SK-N-SH (cell line): ENCODE data around the gene DSCAM. TPM values are rescaled to one million over a fixed set of nuclear protein-coding genes. Genes with fewer than 3 reads are reported as not detected.

Source experiments
- CTCF ChIA-PET: fragments of 300-600, 350-600 bp; formaldehyde crosslinking; extraction: SDS; loops from one replicate; lab custom pipeline; 2021; lab: Yijun Ruan, JAX
- POLR2A ChIA-PET: fragments of 350-600 bp; sonication (Branson Sonifier 250); formaldehyde crosslinking; extraction: SDS; loops from one replicate; lab custom pipeline; 2020; ENCODE audit warnings: antibody characterized with exemption, inconsistent platforms; lab: Yijun Ruan, JAX
- DNase-seq: peaks from one replicate; pipeline ENCODE4 v3.0.0; 2012
- H2AFZ ChIP-seq: fragments of 200-600 bp; sonication (generic); 2 replicates; pipeline ENCODE4 v1.8.1; 2016; ENCODE audit warnings: antibody characterized with exemption, mild to moderate bottlenecking, low read depth
- H3F3A ChIP-seq: fragments of 200-600 bp; sonication (generic); replicated peaks from 2 replicates; pipeline ENCODE3; 2016; ENCODE audit warnings: antibody characterized with exemption, mild to moderate bottlenecking; ENCODE audit not compliant: insufficient read depth
- H3K27ac ChIP-seq, 2 experiments: fragments of 200-500 bp in 1 of 2; fragments of 200-600 bp in 1 of 2; sonication (Bioruptor generic) in 1 of 2; sonication (generic), shearing (Covaris generic) in 1 of 2; 2 replicates each; pipeline versions ENCODE4 v1.5.1 to v1.6.1; 2014 to 2016; ENCODE audit warnings: low read depth in 2 of 2, inconsistent platforms in 1 of 2, low read length in 1 of 2, mild to moderate bottlenecking in 1 of 2, mixed read lengths in 1 of 2
- H3K27me3 ChIP-seq: fragments of 200-600 bp; sonication (generic), shearing (Covaris generic); 2 replicates; pipeline ENCODE4 v1.6.1; 2016; ENCODE audit warnings: mixed run types; ENCODE audit not compliant: insufficient read depth
- H3K36me3 ChIP-seq, 2 experiments: fragments of 200-500 bp in 1 of 2; fragments of 200-600 bp in 1 of 2; sonication (Bioruptor generic) in 1 of 2; sonication (generic) in 1 of 2; replicated peaks in 1 of 2; 2 replicates each; pipeline versions ENCODE3 to v1.5.1; 2014 to 2016; ENCODE audit warnings: low read length in 1 of 2, mild to moderate bottlenecking in 1 of 2; ENCODE audit not compliant: insufficient read depth in 2 of 2, control insufficient read depth in 1 of 2
- H3K4me1 ChIP-seq, 2 experiments: fragments of 200-500 bp in 1 of 2; fragments of 200-600 bp in 1 of 2; sonication (Bioruptor generic) in 1 of 2; sonication (generic), shearing (Covaris generic) in 1 of 2; 2 replicates each; pipeline versions ENCODE4 v1.5.1 to v1.6.1; 2014 to 2016; ENCODE audit warnings: low read depth in 1 of 2, low read length in 1 of 2, mixed run types in 1 of 2; ENCODE audit not compliant: insufficient read depth in 2 of 2, control insufficient read depth in 1 of 2
- H3K4me2 ChIP-seq: fragments of 200-600 bp; sonication (generic), shearing (Covaris generic); 2 replicates; pipeline ENCODE4 v1.6.1; 2017; ENCODE audit warnings: mixed run types
- H3K4me3 ChIP-seq, 2 experiments: fragments of 200-500 bp in 1 of 2; fragments of 200-600 bp in 1 of 2; sonication (Bioruptor generic) in 1 of 2; sonication (generic), shearing (Covaris generic) in 1 of 2; 2 replicates each; pipeline versions ENCODE4 v1.5.1 to v1.8.1; 2014 to 2016; ENCODE audit warnings: low read depth in 2 of 2, inconsistent platforms in 1 of 2, low read length in 1 of 2, mild to moderate bottlenecking in 1 of 2, mixed read lengths in 1 of 2, moderate library complexity in 1 of 2
- H3K79me2 ChIP-seq: fragments of 200-600 bp; sonication (generic); 2 replicates; pipeline ENCODE4 v1.8.1; 2017; ENCODE audit warnings: mild to moderate bottlenecking; ENCODE audit not compliant: insufficient read depth
- H3K9ac ChIP-seq: fragments of 200-600 bp; sonication (generic); 2 replicates; pipeline ENCODE4 v1.6.1; 2017; ENCODE audit warnings: mixed run types
- H3K9me2 ChIP-seq: fragments of 200-600 bp; sonication (generic); 2 replicates; pipeline ENCODE4 v1.6.1; 2017; ENCODE audit warnings: mixed run types
- H3K9me3 ChIP-seq: fragments of 200-600 bp; sonication (generic); 2 replicates; pipeline ENCODE4 v1.6.1; 2017; ENCODE audit warnings: mixed run types, mild to moderate bottlenecking, moderate library complexity
- H4K20me1 ChIP-seq: fragments of 200-600 bp; sonication (generic); 2 replicates; pipeline ENCODE4 v1.6.1; 2017; ENCODE audit warnings: mild to moderate bottlenecking, mixed run types; ENCODE audit not compliant: insufficient read depth
- CTCF ChIP-seq: fragments of 200-600 bp; sonication (generic); IDR thresholded peaks from 2 replicates; pipeline ENCODE4 v1.6.1; 2017; ENCODE audit warnings: antibody characterized with exemption, mild to moderate bottlenecking, moderate library complexity
- ELF1 ChIP-seq: IDR thresholded peaks from 2 replicates; pipeline ENCODE4 v1.4.0; 2012
- GATA2 ChIP-seq: sonication (generic); formaldehyde crosslinking; IDR thresholded peaks from 2 replicates; pipeline ENCODE4 v1.5.0; 2020; ENCODE audit warnings: mild to moderate bottlenecking, missing genetic modification reagents
- RAD21 ChIP-seq: IDR thresholded peaks from 2 replicates; pipeline ENCODE4 v1.6.1; 2012; ENCODE audit warnings: mild to moderate bottlenecking, low read length
- SMC3 ChIP-seq: IDR thresholded peaks from 2 replicates; pipeline ENCODE4 v1.6.1; 2012; ENCODE audit warnings: low read depth, low read length, improper control_type of control experiment
- TCF12 ChIP-seq: IDR thresholded peaks from 2 replicates; pipeline ENCODE4 v1.4.0; 2012
- WGBS: methylation state at CpG from one replicate; pipeline ENCODE4 v1.1.6; 2017; ENCODE audit warnings: low lambda C conversion rate; 5-methylcytosine and 5-hydroxymethylcytosine counted together
- polyA plus RNA-seq, 3 experiments: library from polyadenylated mRNA; depleted of rRNA; stranded (reverse); fragments of >200 nt; gene quantifications; 2 replicates each; pipeline ENCODE4 v1.2.3, GENCODE V29; 2012
- TF ChIP-seq, protein P1 (sequence below): IDR thresholded peaks from 2 replicates; pipeline ENCODE4 v1.4.0; 2012; ENCODE audit warnings: low read depth, borderline replicate concordance

Gene DSCAM
- polyA plus RNA-seq, 1 of the 3 experiments (the other 2 are of a cell fraction), result not detected

DNA sequence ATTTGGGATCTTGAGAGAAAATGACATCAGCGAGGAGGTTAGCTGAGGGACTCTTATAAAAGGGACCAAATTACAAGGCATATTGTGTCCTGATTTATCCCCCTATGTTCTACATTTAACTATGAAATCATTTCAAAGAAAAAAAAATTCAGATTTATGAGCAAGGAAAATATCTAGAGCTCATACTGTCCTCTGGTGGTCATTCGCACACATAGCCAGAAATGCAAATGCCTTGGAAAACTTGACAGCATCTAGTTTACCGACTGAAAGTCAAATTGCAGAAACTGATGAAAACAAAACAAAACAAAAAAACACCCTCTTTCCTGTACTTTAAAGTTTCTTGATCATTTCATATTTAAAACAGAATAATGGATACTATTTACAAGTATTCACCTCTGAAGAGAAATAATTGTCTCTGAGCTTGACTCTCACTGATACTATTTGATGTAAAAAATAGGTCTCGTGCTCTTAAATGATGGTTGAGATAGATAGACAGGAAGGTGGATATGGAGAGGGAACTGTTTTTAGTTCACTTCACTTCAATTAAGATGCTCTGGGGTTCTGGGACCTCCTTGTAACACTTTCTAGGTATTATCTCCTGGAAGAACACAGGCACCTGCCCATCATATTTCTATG, 725.9 kb downstream of the DSCAM start:
- ChIA-PET CTCF (interaction anchor here (0.7 to 5.5 kb wide), 43 partner anchors 9 to 1046 kb away, joined by 3 to 83 read pairs (median 4); partner anchors contain the start of gene PCP4), POLR2A (no interaction called here)
- H3K9ac ChIP-seq, result no peak overlapping the region
- no peaks in the 10 kb centered on the region for H3K79me2 ChIP-seq
- H3K4me2 ChIP-seq, result no peak overlapping the region
- H3F3A ChIP-seq, result no peaks in the 10 kb centered on the region
- no peak overlapping the region for H3K27ac ChIP-seq
- H3K36me3 ChIP-seq, result no peaks in the 10 kb centered on the region
- H3K4me1 ChIP-seq, result no peaks in the 10 kb centered on the region
- no peaks in the 10 kb centered on the region for H3K9me3 ChIP-seq
- no peaks in the 10 kb centered on the region for H3K9me2 ChIP-seq
- DNase-seq, result peak; percentile 40
- no peaks in the 10 kb centered on the region for H4K20me1 ChIP-seq
- no peak for TF ChIP-seq GATA2 (CRISPR knock-in tag)
- TF ChIP-seq RAD21, result peak; percentile 87
- no peak for TF ChIP-seq TCF12
- peak; percentile 54 for TF ChIP-seq SMC3
- peak; percentile 47 for TF ChIP-seq CTCF
- H2AFZ ChIP-seq, result no peak overlapping the region
- 8% methylated on average over 4 of the region's 4 CpGs for WGBS
- H3K4me3 ChIP-seq, result peak overlapping the region in 1 of 2 experiments; percentile 53; a peak in 1 of 4 replicates
- no peaks in the 10 kb centered on the region for H3K27me3 ChIP-seq

- Histone ChIP-seq H3K9me2 (no peaks in the 10 kb centered on the region), H2AFZ (no peak overlapping the region), H3K9ac (no peak overlapping the region), H4K20me1 (no peaks in the 10 kb centered on the region)
- CTCF ChIA-PET, result interaction anchor here (1.1 to 5.5 kb wide), 5 partner anchors 26 to 329 kb away, joined by 3 to 83 read pairs (median 3); partner anchors contain the start of gene PCP4
- POLR2A ChIA-PET, result no interaction called here
- WGBS, result 66% methylated on average over 9 of the region's 9 CpGs
- TF ChIP-seq GATA2 (CRISPR knock-in tag), result no peak
- TF ChIP-seq, protein P1, sequence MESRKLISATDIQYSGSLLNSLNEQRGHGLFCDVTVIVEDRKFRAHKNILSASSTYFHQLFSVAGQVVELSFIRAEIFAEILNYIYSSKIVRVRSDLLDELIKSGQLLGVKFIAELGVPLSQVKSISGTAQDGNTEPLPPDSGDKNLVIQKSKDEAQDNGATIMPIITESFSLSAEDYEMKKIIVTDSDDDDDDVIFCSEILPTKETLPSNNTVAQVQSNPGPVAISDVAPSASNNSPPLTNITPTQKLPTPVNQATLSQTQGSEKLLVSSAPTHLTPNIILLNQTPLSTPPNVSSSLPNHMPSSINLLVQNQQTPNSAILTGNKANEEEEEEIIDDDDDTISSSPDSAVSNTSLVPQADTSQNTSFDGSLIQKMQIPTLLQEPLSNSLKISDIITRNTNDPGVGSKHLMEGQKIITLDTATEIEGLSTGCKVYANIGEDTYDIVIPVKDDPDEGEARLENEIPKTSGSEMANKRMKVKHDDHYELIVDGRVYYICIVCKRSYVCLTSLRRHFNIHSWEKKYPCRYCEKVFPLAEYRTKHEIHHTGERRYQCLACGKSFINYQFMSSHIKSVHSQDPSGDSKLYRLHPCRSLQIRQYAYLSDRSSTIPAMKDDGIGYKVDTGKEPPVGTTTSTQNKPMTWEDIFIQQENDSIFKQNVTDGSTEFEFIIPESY, result no peak
- TF ChIP-seq ELF1, result no peak
- TF ChIP-seq, all 33 proteins: peak for 0
- Histone ChIP-seq H3F3A (no peaks in the 10 kb centered on the region), H3K36me3 (no peaks in the 10 kb centered on the region), H3K9me3 (no peaks in the 10 kb centered on the region), H3K4me3 (no peak overlapping the region), H3K79me2 (no peaks in the 10 kb centered on the region), H3K4me1 (no peaks in the 10 kb centered on the region), H3K4me2 (no peak overlapping the region), H3K27ac (no peak overlapping the region), H3K27me3 (no peaks in the 10 kb centered on the region)
- no peak for DNase-seq
Measured at GRCh38 chr21:40118527-40118926, 728.4 kb downstream of the DSCAM start.
